ENCODE results near the gene PLA2G7. TPM values are rescaled to one million over a fixed set of nuclear protein-coding genes. Genes with fewer than 3 reads are reported as not detected.

Gene PLA2G7
- total RNA-seq, 1 experiment from 2014 or later = 0.41 TPM

- H3K36me3 ChIP-seq (ENCODE audit: control insufficient read depth, insufficient read depth, low read length) = no peaks in the 10 kb centered on the region
- H3K4me1 ChIP-seq (ENCODE audit: control insufficient read depth, insufficient read depth, low read length) = no peaks in the 10 kb centered on the region
- no peak for TF ChIP-seq REST (IDR thresholded peaks at IDR 0.05; ENCODE audit: insufficient read depth in 1 of 2, low read depth in 2 of 2, low read length in 1 of 2)
- TF ChIP-seq SIN3A (IDR thresholded peaks at IDR 0.05; ENCODE audit: borderline replicate concordance, insufficient read depth, low read depth, low read length) = no peak
- no peak for TF ChIP-seq POLR2AphosphoS5 (IDR thresholded peaks at IDR 0.05; ENCODE audit: low read depth, low read length)
- no peak for TF ChIP-seq TCF7L2 (IDR thresholded peaks at IDR 0.05; ENCODE audit: low read depth, low read length)
- TF ChIP-seq, protein P1, sequence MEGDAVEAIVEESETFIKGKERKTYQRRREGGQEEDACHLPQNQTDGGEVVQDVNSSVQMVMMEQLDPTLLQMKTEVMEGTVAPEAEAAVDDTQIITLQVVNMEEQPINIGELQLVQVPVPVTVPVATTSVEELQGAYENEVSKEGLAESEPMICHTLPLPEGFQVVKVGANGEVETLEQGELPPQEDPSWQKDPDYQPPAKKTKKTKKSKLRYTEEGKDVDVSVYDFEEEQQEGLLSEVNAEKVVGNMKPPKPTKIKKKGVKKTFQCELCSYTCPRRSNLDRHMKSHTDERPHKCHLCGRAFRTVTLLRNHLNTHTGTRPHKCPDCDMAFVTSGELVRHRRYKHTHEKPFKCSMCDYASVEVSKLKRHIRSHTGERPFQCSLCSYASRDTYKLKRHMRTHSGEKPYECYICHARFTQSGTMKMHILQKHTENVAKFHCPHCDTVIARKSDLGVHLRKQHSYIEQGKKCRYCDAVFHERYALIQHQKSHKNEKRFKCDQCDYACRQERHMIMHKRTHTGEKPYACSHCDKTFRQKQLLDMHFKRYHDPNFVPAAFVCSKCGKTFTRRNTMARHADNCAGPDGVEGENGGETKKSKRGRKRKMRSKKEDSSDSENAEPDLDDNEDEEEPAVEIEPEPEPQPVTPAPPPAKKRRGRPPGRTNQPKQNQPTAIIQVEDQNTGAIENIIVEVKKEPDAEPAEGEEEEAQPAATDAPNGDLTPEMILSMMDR (IDR thresholded peaks at IDR 0.05) = no peak
- POLR2A ChIA-PET = no interaction called here
- H3K27me3 ChIP-seq (ENCODE audit: control insufficient read depth, insufficient read depth, low read length) = no peaks in the 10 kb centered on the region
- no TSS peak for BruUV-seq (replicated peaks)
- DNase-seq (ENCODE audit: low read depth, low spot score) = no peak
- CTCF ChIA-PET = no interaction called here
- no peaks in the 10 kb centered on the region for H3K9me3 ChIP-seq (ENCODE audit: control insufficient read depth, insufficient read depth, low read depth, low read length)
- H3K4me3 ChIP-seq (ENCODE audit: low read depth in 2 of 2, low read length in 2 of 2) = no peak overlapping the region
- no peak overlapping the region for H3K27ac ChIP-seq (ENCODE audit: low read length)
- intact Hi-C loops (cut with micrococcal nuclease; ENCODE audit: unreplicated experiment) = no loop called here
- in situ Hi-C loops (cut with HindIII; ENCODE audit: low pct_unique_long_range_greater_than_20kb, low sequenced_read_pairs) = no loop called here
- no peak for ATAC-seq
Observed at GRCh38 chr6:46667377-46667776, 67.8 kb downstream of the PLA2G7 start.

DNA sequence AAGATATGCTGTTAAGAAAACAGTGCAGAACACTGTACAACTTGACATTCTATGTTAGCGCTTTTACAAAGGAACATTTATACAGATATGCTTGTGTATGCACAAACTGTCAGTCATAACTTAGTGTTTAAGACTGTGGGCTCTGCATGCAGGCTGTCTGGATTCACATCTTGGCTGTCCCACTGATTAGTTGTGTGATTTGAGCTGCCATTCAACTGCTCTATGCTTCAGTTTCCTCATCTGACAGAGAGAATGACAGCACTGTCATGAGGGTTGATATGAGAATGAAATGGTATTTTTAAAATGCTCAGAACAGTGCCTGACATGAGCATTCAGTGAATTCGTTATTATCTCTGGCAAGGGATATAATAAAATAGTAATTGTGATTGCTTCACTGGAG, 73.7 kb downstream of the PLA2G7 start:
- Histone ChIP-seq H3K9me3 (ENCODE audit: control insufficient read depth, insufficient read depth, low read depth, low read length) (no peaks in the 10 kb centered on the region), H3K4me1 (ENCODE audit: control insufficient read depth, insufficient read depth, low read length) (no peaks in the 10 kb centered on the region), H3K4me3 (ENCODE audit: low read depth in 2 of 2, low read length in 2 of 2) (no peak overlapping the region), H3K27ac (ENCODE audit: low read length) (no peak overlapping the region), H3K36me3 (ENCODE audit: control insufficient read depth, insufficient read depth, low read length) (no peaks in the 10 kb centered on the region), H3K27me3 (ENCODE audit: control insufficient read depth, insufficient read depth, low read length) (no peaks in the 10 kb centered on the region; the same call in 1 of the 2 replicates)
- ChIA-PET POLR2A (no interaction called here), CTCF (no interaction called here)
- DNase-seq (ENCODE audit: low read depth, low spot score) (no peak), ATAC-seq (no peak)
- intact Hi-C loops (cut with micrococcal nuclease; ENCODE audit: unreplicated experiment) = no loop called here
- no TSS peak for BruUV-seq (replicated peaks)
- TF ChIP-seq TCF7L2 (IDR thresholded peaks at IDR 0.05; ENCODE audit: low read depth, low read length) = no peak
- TF ChIP-seq, protein P1 (IDR thresholded peaks at IDR 0.05) = no peak
- no peak for TF ChIP-seq REST (IDR thresholded peaks at IDR 0.05; ENCODE audit: insufficient read depth in 1 of 2, low read depth in 2 of 2, low read length in 1 of 2)
- no peak for TF ChIP-seq SIN3A (IDR thresholded peaks at IDR 0.05; ENCODE audit: borderline replicate concordance, insufficient read depth, low read depth, low read length)
- no peak for TF ChIP-seq POLR2AphosphoS5 (IDR thresholded peaks at IDR 0.05; ENCODE audit: low read depth, low read length)
- in situ Hi-C loops (cut with HindIII; ENCODE audit: low pct_unique_long_range_greater_than_20kb, low sequenced_read_pairs) = no loop called here

Measured in Panc1 (cell line).